ENCODE measurements around the gene KIF1C. TPM values are rescaled to one million over a fixed set of nuclear protein-coding genes. Genes with fewer than 3 reads are reported as not detected.
A peak's percentile ranks its signal among the peaks of the same experiment; 100 is the strongest.

The KIF1C gene
- polyA plus RNA-seq, 1 experiment = 81.6 TPM

DNA sequence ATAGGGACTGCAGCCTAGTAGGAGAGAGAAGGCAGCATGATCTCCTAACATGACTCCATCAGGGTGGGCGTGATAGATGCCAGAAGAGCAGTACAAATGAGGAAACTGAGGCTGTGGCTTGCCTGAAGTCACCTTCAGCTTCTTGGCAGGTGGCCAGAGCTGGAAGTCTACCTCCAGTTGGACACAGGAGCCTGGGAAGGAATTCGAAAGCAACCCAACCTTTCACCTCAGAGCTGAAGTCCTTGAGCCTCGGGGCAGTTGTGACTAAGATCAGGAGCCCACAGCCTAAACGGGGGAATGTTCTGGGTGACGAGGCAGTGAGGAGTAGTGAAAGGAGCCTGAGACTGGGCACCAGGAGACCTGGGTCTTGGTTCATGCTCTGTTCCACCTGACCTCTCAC, 46.9 kb downstream of the KIF1C start:
- DNase-seq (ENCODE audit: low read depth) = no peak
- ChIA-PET POLR2A (no interaction called here), CTCF (interaction anchor here (1.4 to 1.7 kb wide), 3 partner anchors 11 to 18 kb away, joined by 3 to 5 read pairs (median 5); no protein-coding TSS in a partner anchor)
- Histone ChIP-seq H3K36me3 (ENCODE audit: control insufficient read depth, insufficient read depth, low read length) (no peaks in the 10 kb centered on the region), H3K27me3 (ENCODE audit: control insufficient read depth, insufficient read depth, low read length) (no peaks in the 10 kb centered on the region; the same call in 1 of the 2 replicates), H3K4me3 (ENCODE audit: low read depth, low read length) (no peak overlapping the region)
- TF ChIP-seq, protein P1, sequence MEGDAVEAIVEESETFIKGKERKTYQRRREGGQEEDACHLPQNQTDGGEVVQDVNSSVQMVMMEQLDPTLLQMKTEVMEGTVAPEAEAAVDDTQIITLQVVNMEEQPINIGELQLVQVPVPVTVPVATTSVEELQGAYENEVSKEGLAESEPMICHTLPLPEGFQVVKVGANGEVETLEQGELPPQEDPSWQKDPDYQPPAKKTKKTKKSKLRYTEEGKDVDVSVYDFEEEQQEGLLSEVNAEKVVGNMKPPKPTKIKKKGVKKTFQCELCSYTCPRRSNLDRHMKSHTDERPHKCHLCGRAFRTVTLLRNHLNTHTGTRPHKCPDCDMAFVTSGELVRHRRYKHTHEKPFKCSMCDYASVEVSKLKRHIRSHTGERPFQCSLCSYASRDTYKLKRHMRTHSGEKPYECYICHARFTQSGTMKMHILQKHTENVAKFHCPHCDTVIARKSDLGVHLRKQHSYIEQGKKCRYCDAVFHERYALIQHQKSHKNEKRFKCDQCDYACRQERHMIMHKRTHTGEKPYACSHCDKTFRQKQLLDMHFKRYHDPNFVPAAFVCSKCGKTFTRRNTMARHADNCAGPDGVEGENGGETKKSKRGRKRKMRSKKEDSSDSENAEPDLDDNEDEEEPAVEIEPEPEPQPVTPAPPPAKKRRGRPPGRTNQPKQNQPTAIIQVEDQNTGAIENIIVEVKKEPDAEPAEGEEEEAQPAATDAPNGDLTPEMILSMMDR (IDR thresholded peaks at IDR 0.05; ENCODE audit: insufficient read depth, low read depth, low read length) = no peak

DNA sequence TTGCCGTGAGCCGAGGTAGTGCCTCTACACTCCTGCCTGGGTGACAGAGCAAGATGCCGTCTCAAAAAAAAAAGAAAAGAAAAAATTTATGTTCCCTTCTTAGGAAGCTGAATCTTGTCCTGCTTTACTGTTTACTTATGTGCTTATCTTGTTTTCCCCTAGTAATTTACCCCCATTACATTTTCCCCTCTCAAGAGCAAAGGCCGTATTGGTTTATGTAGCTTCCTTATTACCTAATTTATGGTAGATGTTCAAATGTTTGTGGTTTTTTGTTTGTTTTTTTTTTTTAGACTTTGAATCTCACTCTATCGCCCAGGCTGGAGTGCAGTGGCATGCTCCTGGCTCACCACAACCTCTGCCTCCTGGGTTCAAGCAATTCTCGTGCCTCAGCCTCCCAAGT, 47.7 kb downstream of the KIF1C start:
- DNase-seq (ENCODE audit: low read depth) = no peak
- TF ChIP-seq, protein P1 (IDR thresholded peaks at IDR 0.05; ENCODE audit: insufficient read depth, low read depth, low read length) = no peak
- no peaks in the 10 kb centered on the region; the same call in 1 of the 2 replicates for H3K27me3 ChIP-seq (ENCODE audit: control insufficient read depth, insufficient read depth, low read length)
- CTCF ChIA-PET = interaction anchor here (0.7 to 1.7 kb wide), 5 partner anchors 9 to 317 kb away, joined by 3 to 5 read pairs (median 3); no protein-coding TSS in a partner anchor
- H3K36me3 ChIP-seq (ENCODE audit: control insufficient read depth, insufficient read depth, low read length) = no peaks in the 10 kb centered on the region
- no peak overlapping the region for H3K4me3 ChIP-seq (ENCODE audit: low read depth, low read length)
- POLR2A ChIA-PET = no interaction called here

DNA sequence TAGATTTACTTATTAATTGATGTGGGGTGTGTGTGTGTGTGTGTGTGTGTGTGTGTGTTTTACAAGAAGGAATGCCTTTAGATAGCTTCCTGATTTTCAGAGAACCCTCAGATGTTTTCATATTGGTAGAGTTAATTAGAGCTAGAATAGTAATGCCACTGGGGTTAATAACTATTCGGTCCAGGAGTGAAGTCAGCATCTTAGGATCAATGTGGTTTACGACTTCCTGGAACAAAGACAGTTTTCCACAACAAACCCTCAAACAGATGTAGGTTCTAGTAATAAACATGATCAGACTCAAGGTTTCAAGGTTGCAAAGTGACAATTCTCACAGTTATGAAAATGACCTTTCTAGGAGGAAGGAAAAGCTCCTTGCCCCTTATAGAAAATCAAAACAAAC, 49.7 kb downstream of the KIF1C start:
- DNase-seq (ENCODE audit: low read depth) = no peak
- no peak overlapping the region for H3K4me3 ChIP-seq (ENCODE audit: low read depth, low read length)
- POLR2A ChIA-PET = no interaction called here
- no peaks in the 10 kb centered on the region for H3K36me3 ChIP-seq (ENCODE audit: control insufficient read depth, insufficient read depth, low read length)
- no peaks in the 10 kb centered on the region for H3K27me3 ChIP-seq (ENCODE audit: control insufficient read depth, insufficient read depth, low read length)
- TF ChIP-seq, protein P1 (IDR thresholded peaks at IDR 0.05; ENCODE audit: insufficient read depth, low read depth, low read length) = no peak
- CTCF ChIA-PET = interaction anchor here (2.0 kb wide), 1 partner anchor 15 kb away, joined by 6 read pairs; no protein-coding TSS in a partner anchor

DNA sequence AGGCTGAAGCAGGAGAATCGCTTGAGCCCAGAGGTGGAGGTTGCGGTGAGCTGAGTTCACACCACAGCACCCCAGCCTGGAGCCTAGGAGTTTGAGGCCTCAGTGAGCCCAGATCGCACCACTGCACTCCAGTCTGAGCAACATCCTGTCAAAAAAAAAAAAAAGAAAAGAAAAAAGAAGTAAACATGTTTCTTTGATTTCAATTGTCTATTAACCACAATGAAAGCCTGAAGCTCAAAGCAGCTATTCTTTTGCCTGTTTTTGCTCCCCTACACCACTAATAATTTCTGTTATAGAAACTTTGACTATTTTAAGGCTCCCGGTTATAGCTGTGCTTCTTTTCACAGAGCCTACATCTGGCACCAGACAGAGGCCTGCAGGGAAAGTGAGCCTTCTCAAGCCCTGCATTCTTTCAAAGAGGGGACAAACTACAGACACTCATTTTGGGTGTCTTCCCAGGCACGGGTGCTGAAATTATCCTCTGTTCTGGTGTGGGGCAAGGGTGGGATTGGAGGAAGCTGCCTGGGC, 51.6 kb downstream of the KIF1C start:
- H3K36me3 ChIP-seq (ENCODE audit: control insufficient read depth, insufficient read depth, low read length) = no peaks in the 10 kb centered on the region
- CTCF ChIA-PET = interaction anchor here (1.2 to 2.4 kb wide), 3 partner anchors 11 to 17 kb away, joined by 4 to 12 read pairs (median 4); no protein-coding TSS in a partner anchor
- no peaks in the 10 kb centered on the region for H3K27me3 ChIP-seq (ENCODE audit: control insufficient read depth, insufficient read depth, low read length)
- no peak overlapping the region for H3K4me3 ChIP-seq (ENCODE audit: low read depth, low read length)
- DNase-seq (ENCODE audit: low read depth) = no peak
- TF ChIP-seq, protein P1 (IDR thresholded peaks at IDR 0.05; ENCODE audit: insufficient read depth, low read depth, low read length) = no peak
- POLR2A ChIA-PET = no interaction called here

DNA sequence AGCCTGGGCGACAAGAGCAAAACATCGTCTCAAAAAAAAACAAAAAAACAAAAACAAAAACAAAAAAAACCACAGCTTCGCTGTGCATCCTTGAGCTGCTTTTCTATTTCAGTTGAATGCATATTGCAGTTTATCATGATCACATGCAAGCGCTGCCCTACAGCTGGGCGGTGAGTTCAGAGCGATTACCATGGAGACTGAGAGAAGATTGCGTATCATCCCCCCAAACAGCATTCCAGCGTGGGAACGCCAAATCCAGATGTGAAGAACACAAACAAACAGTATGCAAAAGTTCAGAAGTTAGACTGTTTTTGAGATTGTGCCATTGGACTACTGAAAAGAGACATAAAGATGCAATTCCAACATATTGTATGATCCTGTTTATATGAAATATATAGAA, 52.5 kb downstream of the KIF1C start:
- no peaks in the 10 kb centered on the region for H3K36me3 ChIP-seq (ENCODE audit: control insufficient read depth, insufficient read depth, low read length)
- peak; percentile 48 for DNase-seq (ENCODE audit: low read depth)
- no peak overlapping the region for H3K4me3 ChIP-seq (ENCODE audit: low read depth, low read length)
- ChIA-PET POLR2A (no interaction called here), CTCF (interaction anchor here (0.9 to 2.4 kb wide), 4 partner anchors 10 to 18 kb away, joined by 3 to 12 read pairs (median 4); no protein-coding TSS in a partner anchor)
- no peaks in the 10 kb centered on the region for H3K27me3 ChIP-seq (ENCODE audit: control insufficient read depth, insufficient read depth, low read length)
- TF ChIP-seq, protein P1 (IDR thresholded peaks at IDR 0.05; ENCODE audit: insufficient read depth, low read depth, low read length) = no peak

Measured in BJ (cell line).